Gastroesophageal sphincter (tissue), 4 donors: ENCODE measurements around the gene MATN3. TPM values are rescaled to one million over a fixed set of nuclear protein-coding genes. Genes with fewer than 3 reads are reported as not detected.

ENCODE experiments used
- ATAC-seq: fragments of 150-250 bp; one replicate; pipeline ENCODE4 v1.9.1; 2016; ENCODE audit warnings: mild to moderate bottlenecking, moderate library complexity
- H3K27ac ChIP-seq, 4 donors: fragments of 200-600 bp; sonication (generic) in 3 of 4; 1 replicate in 3 of 4; 2 replicates in 1 of 4; pipeline ENCODE4 v1.5.1; 2016 to 2019
- H3K27me3 ChIP-seq: fragments of 200-600 bp; sonication (generic); one replicate; pipeline ENCODE4 v1.5.1; 2019
- H3K36me3 ChIP-seq, 2 donors: fragments of 200-600 bp; sonication (generic); one replicate each; pipeline ENCODE4 v1.5.1; 2019; ENCODE audit warnings: control low read depth in 1 of 2
- H3K4me1 ChIP-seq, 3 donors: fragments of 200-600 bp; sonication (generic); 1 replicate in 2 of 3; 2 replicates in 1 of 3; pipeline ENCODE4 v1.5.1; 2016 to 2019; ENCODE audit warnings: control low read depth in 2 of 3
- H3K4me3 ChIP-seq, 2 donors: fragments of 200-600 bp; sonication (generic); one replicate each; pipeline ENCODE4 v1.5.1; 2019; ENCODE audit warnings: mild to moderate bottlenecking in 1 of 2, moderate library complexity in 1 of 2
- H3K9me3 ChIP-seq, 3 donors: fragments of 200-600 bp; sonication (generic); one replicate each; pipeline ENCODE4 v1.5.1; 2017 to 2019; ENCODE audit warnings: control low read depth in 2 of 3
- CTCF ChIP-seq, 4 experiments: fragments of 200-600 bp in 2 of 4; fragments of 450-650 bp in 2 of 4; sonication (generic) in 1 of 4; IDR thresholded peaks; one replicate each; pipeline ENCODE4 v1.5.1; 2017 to 2019; ENCODE audit warnings: antibody characterized with exemption in 4 of 4, mild to moderate bottlenecking in 2 of 4, moderate library complexity in 2 of 4
- EP300 ChIP-seq: sonication (generic); formaldehyde crosslinking; IDR thresholded peaks from one replicate; pipeline ENCODE4 v1.6.1; 2017; ENCODE audit warnings: antibody characterized with exemption, mild to moderate bottlenecking
- POLR2A ChIP-seq, 2 donors: fragments of 450-650 bp; IDR thresholded peaks; one replicate each; pipeline ENCODE4 v1.6.1; 2017; ENCODE audit warnings: antibody characterized with exemption in 2 of 2, mild to moderate bottlenecking in 2 of 2, moderate library complexity in 1 of 2
- POLR2AphosphoS5 ChIP-seq: sonication (generic); formaldehyde crosslinking; IDR thresholded peaks from one replicate; pipeline ENCODE4 v1.6.1; 2017; ENCODE audit warnings: antibody characterized with exemption
- WGBS, 2 donors: methylation state at CpG; one replicate each; pipeline ENCODE4 v1.1.5; 2018; ENCODE audit warnings: low coverage in 1 of 2; 5-methylcytosine and 5-hydroxymethylcytosine counted together
- total RNA-seq, 4 donors: library from RNA; depleted of rRNA; stranded (reverse); fragments of >200 nt; gene quantifications; one replicate each; pipeline ENCODE4 v1.1.0, GENCODE V29; 2016

MATN3 gene
- 1 to 10 TPM in 2 of 4 donors, under 1 TPM in 1, not detected in 1; 0.67 to 2.5 (median 1.0) TPM for total RNA-seq

DNA sequence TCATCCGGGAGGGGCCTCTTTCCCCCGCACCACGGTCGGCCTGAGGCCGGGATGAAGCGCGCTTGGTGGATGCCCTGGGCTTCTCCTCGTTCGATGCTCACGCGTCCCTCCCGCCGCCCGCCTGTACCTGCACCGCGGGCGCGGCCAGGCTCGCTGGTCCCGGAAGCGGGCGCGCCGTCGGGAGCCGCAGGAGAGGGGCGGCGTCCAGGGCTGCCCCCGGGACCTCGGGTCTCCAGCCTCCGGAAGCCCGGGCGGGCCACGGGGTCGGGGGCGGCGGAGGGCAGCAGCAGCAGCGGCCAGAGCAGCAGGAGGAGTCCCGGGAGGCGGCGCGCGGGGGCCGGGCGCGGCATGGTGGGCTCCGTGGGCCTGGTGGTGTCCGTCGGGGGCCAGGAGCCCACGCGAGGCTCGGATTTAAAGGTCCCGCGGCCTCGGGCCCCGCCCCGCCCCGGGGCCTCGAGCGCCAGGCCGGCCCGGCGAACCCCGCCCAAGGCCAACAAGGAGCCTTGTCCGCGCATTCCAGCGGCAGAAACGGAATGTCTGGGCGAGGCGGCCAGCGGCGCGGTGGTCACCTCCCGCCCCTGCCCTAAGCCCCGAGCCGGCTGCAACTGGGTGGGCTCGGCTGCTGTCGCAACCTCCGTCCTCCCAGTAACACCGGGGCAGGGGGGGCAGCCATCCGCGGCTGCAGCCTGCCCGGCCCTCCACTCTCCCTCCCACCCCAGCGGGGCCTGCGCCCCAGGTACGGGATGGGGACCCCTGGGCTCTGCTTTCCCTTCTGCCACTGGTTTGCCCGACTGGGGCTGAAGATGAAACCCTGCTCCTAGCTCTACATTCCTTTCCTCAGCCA, at the start of gene MATN3:
Gene MATN3 (minus strand): TSS at position 387 of the 844 bp plus-strand sequence. CDS start 37 bp downstream, at position 350.
- Histone ChIP-seq H3K27me3 (peaks cover 13% of the 10 kb centered on the region), H3K4me3 (peak within 1 kb of the TSS; percentile 63 to 64), H3K9me3 (no peaks in the 10 kb centered on the region), H3K27ac (peak within 1 kb of the TSS in 3 of 4 donors; percentile 45 to 83 (median 74)), H3K36me3 (no peaks in the 10 kb centered on the region), H3K4me1 (peaks cover 0 to 20% (median 6%) of the 10 kb centered on the region in 3 donors)
- WGBS, 2 donors: 1% methylated on average over 20 of the region's 87 CpGs; no CpG with 5 or more reads in 1 of the 2 donors
- peak in 1 of 4 experiments; percentile 5 for TF ChIP-seq CTCF (IDR thresholded peaks at IDR 0.05)
- no peak for TF ChIP-seq EP300
- no peak for TF ChIP-seq POLR2A (IDR thresholded peaks at IDR 0.05)
- no peak for TF ChIP-seq POLR2AphosphoS5
- peak; percentile 79 for ATAC-seq

GRCh38 chr2:20061940-20062339, 49.5 kb upstream of the MATN3 start:
- no peak for ATAC-seq
- no peaks in the 10 kb centered on the region for H3K9me3 ChIP-seq
- no peaks in the 10 kb centered on the region for H3K27me3 ChIP-seq
- no peaks in the 10 kb centered on the region for H3K36me3 ChIP-seq
- peaks cover 0 to 26% (median 0%) of the 10 kb centered on the region in 3 donors for H3K4me1 ChIP-seq
- no peak overlapping the region for H3K4me3 ChIP-seq
- 96% methylated on average over 5 of the region's 5 CpGs; no CpG with 5 or more reads in 1 of the 2 donors for WGBS, 2 donors
- peak overlapping the region in 3 of 4 donors; percentile 30 to 48 (median 32) for H3K27ac ChIP-seq
- TF ChIP-seq POLR2AphosphoS5 (no peak), CTCF (IDR thresholded peaks at IDR 0.05) (no peak), POLR2A (IDR thresholded peaks at IDR 0.05) (no peak), EP300 (no peak)

DNA sequence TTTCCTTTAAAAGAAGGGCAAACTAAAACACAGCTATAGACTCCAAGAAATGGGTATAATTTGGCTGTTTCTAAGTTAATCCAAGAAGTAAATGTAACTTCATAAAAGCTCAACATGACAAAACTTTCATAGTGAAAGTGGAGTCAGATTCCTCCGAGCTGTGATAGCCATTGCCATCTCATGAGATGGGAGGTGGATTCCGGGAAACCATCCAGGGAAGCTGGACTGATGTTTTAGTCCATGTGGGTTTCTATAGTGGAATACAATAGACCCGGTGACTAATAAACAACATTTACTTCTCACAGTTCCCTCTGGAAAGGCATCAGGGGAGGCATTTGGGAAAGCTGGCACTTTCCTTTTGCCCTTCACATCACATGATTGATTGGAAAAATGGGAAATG, 49.0 kb upstream of the MATN3 start:
- WGBS, 2 donors: 50 to 72% methylated on average over 1 to 3 of the region's 3 CpGs
- H3K9me3 ChIP-seq: no peaks in the 10 kb centered on the region
- no peaks in the 10 kb centered on the region for H3K27me3 ChIP-seq
- no peak for ATAC-seq
- H3K4me1 ChIP-seq: peaks cover 0 to 24% (median 0%) of the 10 kb centered on the region in 3 donors
- peak overlapping the region in 2 of 4 donors; percentile 30 to 32 for H3K27ac ChIP-seq
- H3K4me3 ChIP-seq: no peak overlapping the region
- no peaks in the 10 kb centered on the region for H3K36me3 ChIP-seq
- TF ChIP-seq POLR2A (IDR thresholded peaks at IDR 0.05) (no peak), EP300 (no peak)

DNA sequence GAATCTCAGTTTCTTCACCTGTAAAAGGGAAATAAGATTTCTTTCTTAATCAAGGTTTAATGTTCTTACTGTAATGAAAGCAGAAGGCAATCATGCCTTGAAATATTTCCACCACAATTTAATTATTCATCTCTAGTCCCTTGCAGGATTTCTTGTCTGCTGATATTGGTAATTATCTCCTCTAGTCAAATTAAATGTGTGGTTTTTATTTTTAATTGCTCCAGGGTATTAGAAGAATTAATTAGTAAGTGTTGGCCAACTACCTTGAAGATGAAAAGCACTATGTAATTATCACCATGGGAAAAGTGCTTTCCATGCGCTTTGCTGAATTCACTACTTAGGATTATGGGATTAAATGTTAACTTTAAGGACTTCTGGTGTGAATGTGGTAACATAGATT, 47.6 kb upstream of the MATN3 start:
- no peaks in the 10 kb centered on the region for H3K36me3 ChIP-seq
- H3K4me1 ChIP-seq: peaks cover 0 to 17% (median 0%) of the 10 kb centered on the region in 3 donors
- H3K27me3 ChIP-seq: no peaks in the 10 kb centered on the region
- no peak overlapping the region for H3K4me3 ChIP-seq
- no peaks in the 10 kb centered on the region for H3K9me3 ChIP-seq
- no peak overlapping the region for H3K27ac ChIP-seq
- TF ChIP-seq POLR2A (IDR thresholded peaks at IDR 0.05) (no peak), EP300 (no peak), POLR2AphosphoS5 (no peak), CTCF (IDR thresholded peaks at IDR 0.05) (no peak)
- no peak for ATAC-seq
- 100% methylated on average over 1 of the region's 1 CpG for WGBS, 2 donors

- Histone ChIP-seq H3K4me1 (peaks cover 0 to 18% (median 4%) of the 10 kb centered on the region in 3 donors), H3K4me3 (no peak overlapping the region), H3K36me3 (no peaks in the 10 kb centered on the region), H3K27ac (no peak overlapping the region), H3K9me3 (no peaks in the 10 kb centered on the region), H3K27me3 (no peaks in the 10 kb centered on the region)
- 64 to 86% methylated on average over 1 of the region's 1 CpG for WGBS, 2 donors
- ATAC-seq: no peak
- TF ChIP-seq POLR2A (IDR thresholded peaks at IDR 0.05) (no peak), CTCF (IDR thresholded peaks at IDR 0.05) (no peak), EP300 (no peak), POLR2AphosphoS5 (no peak)
Measured at GRCh38 chr2:20057268-20057667, 44.8 kb upstream of the MATN3 start.
